ENCODE results near the gene SLC28A1. TPM values are rescaled to one million over a fixed set of nuclear protein-coding genes. Genes with fewer than 3 reads are reported as not detected.
"Not testable (repeated sequence)": the region's sequence is repeated elsewhere in the genome, so short reads cannot be mapped to it uniquely, and the experiment has no call there.

Gene SLC28A1
- total RNA-seq, 2 donors from 2014 or later, result 0.12 TPM; not detected in 1

DNA sequence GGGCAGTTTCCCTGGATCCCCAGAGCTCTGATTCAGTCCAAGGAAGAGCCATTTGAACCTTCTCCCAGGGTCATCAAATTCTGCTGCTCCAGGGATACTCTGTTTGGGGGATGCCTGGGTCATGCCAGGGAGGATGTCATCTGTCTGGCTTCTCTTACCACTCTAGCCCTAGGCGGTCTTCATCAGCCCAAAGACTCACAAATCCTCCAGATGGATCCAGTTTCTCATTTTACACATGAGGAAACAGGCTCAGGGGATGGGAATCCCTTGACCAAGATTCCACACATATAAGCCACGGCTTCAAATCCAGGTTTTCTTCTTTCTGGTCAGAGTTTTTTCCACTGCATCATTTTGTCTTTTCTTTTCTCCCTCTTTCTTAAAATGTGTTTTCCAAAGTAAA lies 36.7 kb downstream of the SLC28A1 start:
- Histone ChIP-seq H3K9me3 (no peaks in the 10 kb centered on the region), H3K4me1 (no peaks in the 10 kb centered on the region), H3K36me3 (no peaks in the 10 kb centered on the region), H3K27me3 (no peaks in the 10 kb centered on the region), H3K27ac (no peak overlapping the region), H3K4me3 (no peak overlapping the region)
- DNase-seq (ENCODE audit: low spot score), result no peak
- TF ChIP-seq, protein P1, sequence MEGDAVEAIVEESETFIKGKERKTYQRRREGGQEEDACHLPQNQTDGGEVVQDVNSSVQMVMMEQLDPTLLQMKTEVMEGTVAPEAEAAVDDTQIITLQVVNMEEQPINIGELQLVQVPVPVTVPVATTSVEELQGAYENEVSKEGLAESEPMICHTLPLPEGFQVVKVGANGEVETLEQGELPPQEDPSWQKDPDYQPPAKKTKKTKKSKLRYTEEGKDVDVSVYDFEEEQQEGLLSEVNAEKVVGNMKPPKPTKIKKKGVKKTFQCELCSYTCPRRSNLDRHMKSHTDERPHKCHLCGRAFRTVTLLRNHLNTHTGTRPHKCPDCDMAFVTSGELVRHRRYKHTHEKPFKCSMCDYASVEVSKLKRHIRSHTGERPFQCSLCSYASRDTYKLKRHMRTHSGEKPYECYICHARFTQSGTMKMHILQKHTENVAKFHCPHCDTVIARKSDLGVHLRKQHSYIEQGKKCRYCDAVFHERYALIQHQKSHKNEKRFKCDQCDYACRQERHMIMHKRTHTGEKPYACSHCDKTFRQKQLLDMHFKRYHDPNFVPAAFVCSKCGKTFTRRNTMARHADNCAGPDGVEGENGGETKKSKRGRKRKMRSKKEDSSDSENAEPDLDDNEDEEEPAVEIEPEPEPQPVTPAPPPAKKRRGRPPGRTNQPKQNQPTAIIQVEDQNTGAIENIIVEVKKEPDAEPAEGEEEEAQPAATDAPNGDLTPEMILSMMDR (IDR thresholded peaks at IDR 0.05), result no peak

DNA sequence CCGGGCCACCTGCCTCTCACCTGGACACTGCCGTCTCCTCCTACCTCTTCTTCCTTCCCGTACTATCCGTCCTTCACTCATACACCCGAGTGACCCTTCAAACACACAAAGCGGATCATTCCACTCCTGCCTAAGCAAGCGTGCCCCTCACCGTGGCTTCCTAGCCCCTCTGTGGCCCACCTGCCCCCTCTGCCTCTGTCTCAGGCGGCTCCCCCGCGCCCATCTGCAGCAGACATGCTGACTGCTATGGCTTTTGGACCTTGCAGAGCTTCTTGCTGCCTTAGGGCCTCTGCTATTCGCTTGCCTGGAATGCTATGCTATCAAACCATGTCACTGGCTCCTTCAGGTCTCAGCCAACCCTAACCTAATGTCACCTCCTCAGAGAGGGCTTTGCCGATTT lies 38.1 kb downstream of the SLC28A1 start:
- H3K4me3 ChIP-seq, result no peak overlapping the region
- H3K4me1 ChIP-seq, result peaks cover 0 to 3% of the 10 kb centered on the region in 2 donors
- DNase-seq (ENCODE audit: low spot score), result no peak
- no peaks in the 10 kb centered on the region for H3K9me3 ChIP-seq
- TF ChIP-seq, protein P1 (IDR thresholded peaks at IDR 0.05), result no peak
- H3K27me3 ChIP-seq, result no peaks in the 10 kb centered on the region
- no peak overlapping the region for H3K27ac ChIP-seq
- no peaks in the 10 kb centered on the region for H3K36me3 ChIP-seq

DNA sequence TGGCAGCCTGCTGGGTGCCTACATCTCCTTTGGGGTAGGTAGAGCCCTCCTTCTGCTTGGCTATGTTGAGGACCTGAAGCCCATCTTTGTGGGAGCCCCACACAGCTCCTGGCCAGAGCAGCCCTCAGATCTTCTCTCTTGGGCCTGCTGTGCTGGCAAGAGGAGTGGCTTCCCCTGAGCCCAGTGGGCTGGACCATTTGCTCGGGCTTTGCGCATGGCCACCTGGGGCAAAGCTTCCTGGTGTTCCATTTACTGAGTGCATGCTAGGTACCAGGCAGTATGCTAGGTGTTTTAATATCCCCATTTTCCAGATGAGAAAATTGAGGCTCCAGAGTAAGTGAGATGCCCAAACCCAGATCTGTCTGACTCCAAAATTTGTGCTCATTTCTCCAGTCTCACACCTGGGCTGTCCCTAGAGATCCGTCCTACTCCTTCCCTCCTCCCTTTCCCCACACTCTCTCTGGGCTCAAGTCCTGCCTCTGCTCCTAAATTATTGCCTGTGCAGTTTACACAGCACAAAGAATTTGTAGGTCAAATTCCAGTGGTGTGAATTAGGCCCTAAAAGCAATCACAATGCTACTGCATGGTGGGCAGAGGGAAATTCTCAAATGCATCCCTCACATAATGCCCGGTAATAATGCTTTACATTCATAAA lies 39.7 kb downstream of the SLC28A1 start:
- Histone ChIP-seq H3K36me3 (no peaks in the 10 kb centered on the region), H3K4me3 (no peak overlapping the region), H3K27ac (no peak overlapping the region), H3K4me1 (peaks cover 0 to 10% of the 10 kb centered on the region in 2 donors), H3K27me3 (no peaks in the 10 kb centered on the region), H3K9me3 (no peaks in the 10 kb centered on the region)
- TF ChIP-seq, protein P1 (IDR thresholded peaks at IDR 0.05), result no peak
- no peak for DNase-seq (ENCODE audit: low spot score)

DNA sequence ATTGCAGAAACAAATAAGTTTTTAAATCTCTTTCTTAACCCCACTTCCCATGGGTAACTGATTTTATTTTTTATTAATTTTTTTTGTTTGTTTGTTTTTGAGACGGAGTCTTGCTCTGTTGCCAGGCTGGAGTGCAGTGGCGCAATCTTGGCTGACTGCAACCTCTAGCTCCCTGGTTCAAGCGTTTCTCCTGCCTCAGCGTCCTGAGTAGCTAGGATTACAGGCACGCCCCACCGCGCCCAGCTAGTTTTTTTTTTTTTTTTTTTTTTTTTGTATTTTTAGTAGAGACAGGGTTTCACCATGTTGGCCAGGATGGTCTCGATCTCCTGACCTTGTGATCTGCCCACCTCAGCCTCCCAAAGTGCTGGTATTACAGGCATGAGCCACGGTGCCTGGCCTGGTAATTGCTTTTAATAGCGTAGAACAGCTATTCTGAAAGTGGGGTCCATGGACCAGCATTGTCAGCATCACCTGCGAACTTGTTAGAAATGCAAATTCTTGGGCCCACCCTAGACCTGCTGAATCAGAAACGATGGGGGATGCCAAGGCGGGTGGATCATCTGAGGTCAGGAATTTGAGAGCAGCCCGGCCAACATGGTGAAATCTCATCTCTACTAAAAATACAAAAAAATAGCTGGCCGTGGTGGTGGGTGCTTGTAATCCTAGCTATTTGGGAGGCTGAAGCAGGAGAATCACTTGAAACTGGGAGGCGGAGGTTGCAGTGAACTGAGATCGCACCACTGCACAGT lies 40.5 kb downstream of the SLC28A1 start:
- not testable (repeated sequence) for H3K4me3 ChIP-seq; H3K36me3 ChIP-seq; H3K27me3 ChIP-seq; H3K9me3 ChIP-seq; DNase-seq (ENCODE audit: low spot score); H3K27ac ChIP-seq
- H3K4me1 ChIP-seq, result peaks cover 0 to 10% of the 10 kb centered on the region in 2 donors

DNA sequence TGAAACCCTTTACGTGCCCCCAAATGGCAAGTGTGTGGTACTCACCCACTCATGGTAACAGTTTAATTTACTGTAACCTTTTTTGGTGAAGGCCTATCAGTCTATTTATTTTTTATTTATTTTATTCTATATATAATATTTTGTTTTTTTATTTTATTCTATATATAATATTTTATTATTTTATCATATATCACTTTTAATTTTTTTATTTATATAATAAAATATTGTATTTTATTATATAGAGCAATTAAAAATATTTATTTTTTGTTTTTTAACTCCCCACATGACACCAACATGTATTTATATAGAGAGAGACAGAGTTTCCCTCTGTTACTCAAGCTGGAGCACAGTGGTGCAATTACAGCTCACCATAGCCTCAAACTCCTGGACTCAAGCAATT lies 41.4 kb downstream of the SLC28A1 start:
- no peaks in the 10 kb centered on the region for H3K27me3 ChIP-seq

More for the DNA sequence above, 41.4 kb downstream of the SLC28A1 start:
- Histone ChIP-seq H3K4me3 (no peak overlapping the region), H3K4me1 (peaks cover 0 to 10% of the 10 kb centered on the region in 2 donors), H3K9me3 (no peaks in the 10 kb centered on the region), H3K27ac (no peak overlapping the region), H3K36me3 (no peaks in the 10 kb centered on the region)
- TF ChIP-seq, protein P1 (IDR thresholded peaks at IDR 0.05), result no peak
- DNase-seq (ENCODE audit: low spot score), result no peak
